ENCODE measurements around the gene CYP2J2. TPM values are rescaled to one million over a fixed set of nuclear protein-coding genes. Genes with fewer than 3 reads are reported as not detected.

Gene CYP2J2
- polyA plus RNA-seq, 2 of the 4 experiments (the other 2 are of a cell fraction): 0.09 to 0.13 TPM

DNA sequence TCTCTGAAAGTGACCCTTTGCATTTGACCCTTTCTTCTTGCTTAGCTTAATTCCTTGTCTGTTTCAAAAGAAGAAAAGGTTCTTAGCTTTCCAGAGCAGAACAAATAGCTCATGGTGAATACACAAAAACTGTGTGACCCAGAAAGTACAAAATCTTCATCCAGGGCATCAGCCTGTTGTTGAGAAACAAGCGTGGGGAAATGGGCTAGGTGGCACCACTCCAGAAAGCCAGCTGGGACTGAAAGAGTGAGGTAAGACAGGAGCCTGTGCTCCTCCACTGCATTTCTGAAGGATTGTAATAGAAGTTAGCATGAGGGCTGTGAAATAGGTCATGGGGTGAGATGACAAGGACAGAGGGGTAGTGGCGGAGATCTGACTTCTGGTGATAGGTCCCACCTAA, 45.8 kb downstream of the CYP2J2 start:
- H3K4me2 ChIP-seq: no peak overlapping the region

DNA sequence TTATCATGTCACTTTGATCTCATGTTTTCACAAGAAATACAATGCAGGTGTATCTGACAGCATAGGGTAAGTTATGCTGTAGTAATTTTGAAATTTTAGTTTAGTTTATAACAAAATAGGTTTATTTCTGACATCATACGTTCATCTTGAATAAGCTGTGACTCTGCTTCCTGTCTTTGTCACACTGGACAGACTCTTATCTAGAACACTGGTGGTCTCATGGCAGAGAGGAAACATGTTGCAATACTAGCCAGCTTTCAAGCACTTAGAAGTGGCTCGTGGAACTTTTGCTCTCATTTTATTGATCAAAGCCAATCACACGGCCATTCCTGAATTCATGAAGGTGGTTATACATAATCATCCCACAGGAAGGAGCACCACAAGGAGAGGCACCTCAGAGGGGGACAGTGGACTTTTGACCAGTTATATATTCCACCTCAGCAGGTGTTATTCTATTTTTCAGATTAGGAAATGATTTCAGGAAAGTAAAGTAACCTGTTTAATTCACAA, 46.5 kb downstream of the CYP2J2 start:
- POLR2A ChIA-PET: no interaction called here
- CTCF ChIA-PET: interaction anchor here (0.5 to 3.4 kb wide), 2 partner anchors 67 to 1364 kb away, joined by 3 to 18 read pairs; no protein-coding TSS in a partner anchor
- DNase-seq (ENCODE audit: low read depth in 1 of 2, low spot score in 1 of 2) (no peak), FAIRE-seq (no peak), ATAC-seq (no peak)
- no peak for TF ChIP-seq TP53 (CRISPR knock-in tag; IDR thresholded peaks at IDR 0.05)
- no peak for TF ChIP-seq RAD21 (conservative IDR thresholded peaks at IDR 0.05 in 1 of 2, IDR thresholded peaks at IDR 0.05 in 1 of 2)
- TF ChIP-seq ZSCAN20 (CRISPR knock-in tag; IDR thresholded peaks at IDR 0.05): no peak
- TF ChIP-seq, protein P1, sequence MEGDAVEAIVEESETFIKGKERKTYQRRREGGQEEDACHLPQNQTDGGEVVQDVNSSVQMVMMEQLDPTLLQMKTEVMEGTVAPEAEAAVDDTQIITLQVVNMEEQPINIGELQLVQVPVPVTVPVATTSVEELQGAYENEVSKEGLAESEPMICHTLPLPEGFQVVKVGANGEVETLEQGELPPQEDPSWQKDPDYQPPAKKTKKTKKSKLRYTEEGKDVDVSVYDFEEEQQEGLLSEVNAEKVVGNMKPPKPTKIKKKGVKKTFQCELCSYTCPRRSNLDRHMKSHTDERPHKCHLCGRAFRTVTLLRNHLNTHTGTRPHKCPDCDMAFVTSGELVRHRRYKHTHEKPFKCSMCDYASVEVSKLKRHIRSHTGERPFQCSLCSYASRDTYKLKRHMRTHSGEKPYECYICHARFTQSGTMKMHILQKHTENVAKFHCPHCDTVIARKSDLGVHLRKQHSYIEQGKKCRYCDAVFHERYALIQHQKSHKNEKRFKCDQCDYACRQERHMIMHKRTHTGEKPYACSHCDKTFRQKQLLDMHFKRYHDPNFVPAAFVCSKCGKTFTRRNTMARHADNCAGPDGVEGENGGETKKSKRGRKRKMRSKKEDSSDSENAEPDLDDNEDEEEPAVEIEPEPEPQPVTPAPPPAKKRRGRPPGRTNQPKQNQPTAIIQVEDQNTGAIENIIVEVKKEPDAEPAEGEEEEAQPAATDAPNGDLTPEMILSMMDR (IDR thresholded peaks at IDR 0.05): no peak
- no peak for TF ChIP-seq RNF2 (IDR thresholded peaks at IDR 0.05; ENCODE audit: borderline replicate concordance, low read depth)
- no peak for TF ChIP-seq SREBF2 (IDR thresholded peaks at IDR 0.05)
- TF ChIP-seq NFE2L2 (conservative IDR thresholded peaks at IDR 0.05; ENCODE audit: low read length): no peak
- TF ChIP-seq MYC (IDR thresholded peaks at IDR 0.05; ENCODE audit: borderline replicate concordance, low read length): no peak
- TF ChIP-seq, protein P2, sequence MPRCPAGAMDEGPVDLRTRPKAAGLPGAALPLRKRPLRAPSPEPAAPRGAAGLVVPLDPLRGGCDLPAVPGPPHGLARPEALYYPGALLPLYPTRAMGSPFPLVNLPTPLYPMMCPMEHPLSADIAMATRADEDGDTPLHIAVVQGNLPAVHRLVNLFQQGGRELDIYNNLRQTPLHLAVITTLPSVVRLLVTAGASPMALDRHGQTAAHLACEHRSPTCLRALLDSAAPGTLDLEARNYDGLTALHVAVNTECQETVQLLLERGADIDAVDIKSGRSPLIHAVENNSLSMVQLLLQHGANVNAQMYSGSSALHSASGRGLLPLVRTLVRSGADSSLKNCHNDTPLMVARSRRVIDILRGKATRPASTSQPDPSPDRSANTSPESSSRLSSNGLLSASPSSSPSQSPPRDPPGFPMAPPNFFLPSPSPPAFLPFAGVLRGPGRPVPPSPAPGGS (IDR thresholded peaks at IDR 0.05): no peak
- no peak for TF ChIP-seq JUN (IDR thresholded peaks at IDR 0.05)
- no peak for TF ChIP-seq RCOR1 (IDR thresholded peaks at IDR 0.05; ENCODE audit: low read depth, low read length)
- TF ChIP-seq TFCP2L1 (CRISPR knock-in tag; IDR thresholded peaks at IDR 0.05): no peak
- TF ChIP-seq EP300 (IDR thresholded peaks at IDR 0.05): no peak
- TF ChIP-seq, protein P3, sequence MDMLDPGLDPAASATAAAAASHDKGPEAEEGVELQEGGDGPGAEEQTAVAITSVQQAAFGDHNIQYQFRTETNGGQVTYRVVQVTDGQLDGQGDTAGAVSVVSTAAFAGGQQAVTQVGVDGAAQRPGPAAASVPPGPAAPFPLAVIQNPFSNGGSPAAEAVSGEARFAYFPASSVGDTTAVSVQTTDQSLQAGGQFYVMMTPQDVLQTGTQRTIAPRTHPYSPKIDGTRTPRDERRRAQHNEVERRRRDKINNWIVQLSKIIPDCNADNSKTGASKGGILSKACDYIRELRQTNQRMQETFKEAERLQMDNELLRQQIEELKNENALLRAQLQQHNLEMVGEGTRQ (IDR thresholded peaks at IDR 0.05): no peak
- no peak for TF ChIP-seq ZC3H11A (IDR thresholded peaks at IDR 0.05)
- TF ChIP-seq CBX2 (IDR thresholded peaks at IDR 0.05; ENCODE audit: borderline replicate concordance, low read depth): no peak
- no peak overlapping the region for H3K4me2 ChIP-seq
- no peaks in the 10 kb centered on the region for H3K9me3 ChIP-seq
- 45% methylated on average over 3 of the region's 3 CpGs for WGBS (ENCODE audit: missing lambda C conversion rate)
- no peak overlapping the region for H3K27ac ChIP-seq
- no peaks in the 10 kb centered on the region for H3K4me1 ChIP-seq
- no peak overlapping the region for H3K4me3 ChIP-seq

More for the DNA sequence above, 45.8 kb downstream of the CYP2J2 start:
- TF ChIP-seq, protein P4, sequence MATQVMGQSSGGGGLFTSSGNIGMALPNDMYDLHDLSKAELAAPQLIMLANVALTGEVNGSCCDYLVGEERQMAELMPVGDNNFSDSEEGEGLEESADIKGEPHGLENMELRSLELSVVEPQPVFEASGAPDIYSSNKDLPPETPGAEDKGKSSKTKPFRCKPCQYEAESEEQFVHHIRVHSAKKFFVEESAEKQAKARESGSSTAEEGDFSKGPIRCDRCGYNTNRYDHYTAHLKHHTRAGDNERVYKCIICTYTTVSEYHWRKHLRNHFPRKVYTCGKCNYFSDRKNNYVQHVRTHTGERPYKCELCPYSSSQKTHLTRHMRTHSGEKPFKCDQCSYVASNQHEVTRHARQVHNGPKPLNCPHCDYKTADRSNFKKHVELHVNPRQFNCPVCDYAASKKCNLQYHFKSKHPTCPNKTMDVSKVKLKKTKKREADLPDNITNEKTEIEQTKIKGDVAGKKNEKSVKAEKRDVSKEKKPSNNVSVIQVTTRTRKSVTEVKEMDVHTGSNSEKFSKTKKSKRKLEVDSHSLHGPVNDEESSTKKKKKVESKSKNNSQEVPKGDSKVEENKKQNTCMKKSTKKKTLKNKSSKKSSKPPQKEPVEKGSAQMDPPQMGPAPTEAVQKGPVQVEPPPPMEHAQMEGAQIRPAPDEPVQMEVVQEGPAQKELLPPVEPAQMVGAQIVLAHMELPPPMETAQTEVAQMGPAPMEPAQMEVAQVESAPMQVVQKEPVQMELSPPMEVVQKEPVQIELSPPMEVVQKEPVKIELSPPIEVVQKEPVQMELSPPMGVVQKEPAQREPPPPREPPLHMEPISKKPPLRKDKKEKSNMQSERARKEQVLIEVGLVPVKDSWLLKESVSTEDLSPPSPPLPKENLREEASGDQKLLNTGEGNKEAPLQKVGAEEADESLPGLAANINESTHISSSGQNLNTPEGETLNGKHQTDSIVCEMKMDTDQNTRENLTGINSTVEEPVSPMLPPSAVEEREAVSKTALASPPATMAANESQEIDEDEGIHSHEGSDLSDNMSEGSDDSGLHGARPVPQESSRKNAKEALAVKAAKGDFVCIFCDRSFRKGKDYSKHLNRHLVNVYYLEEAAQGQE (IDR thresholded peaks at IDR 0.05): no peak
- TF ChIP-seq FOSB (CRISPR knock-in tag; IDR thresholded peaks at IDR 0.05) (no peak), POLR2AphosphoS2 (conservative IDR thresholded peaks at IDR 0.05; ENCODE audit: low read length) (no peak), FOSL2 (IDR thresholded peaks at IDR 0.05) (no peak), FOSL2 (CRISPR knock-in tag; IDR thresholded peaks at IDR 0.05) (no peak), EHF (CRISPR knock-in tag; IDR thresholded peaks at IDR 0.05) (no peak), SREBF2 (IDR thresholded peaks at IDR 0.05) (no peak), CHD4 (IDR thresholded peaks at IDR 0.05; ENCODE audit: borderline replicate concordance) (no peak), NFE2L2 (conservative IDR thresholded peaks at IDR 0.05; ENCODE audit: low read length) (no peak), ESRRA (IDR thresholded peaks at IDR 0.05; ENCODE audit: borderline replicate concordance, low read length) (no peak), JUN (IDR thresholded peaks at IDR 0.05) (no peak), JUNB (IDR thresholded peaks at IDR 0.05) (no peak), PHF8 (IDR thresholded peaks at IDR 0.05; ENCODE audit: borderline replicate concordance, low read depth) (no peak), BHLHE40 (IDR thresholded peaks at IDR 0.05; ENCODE audit: low read depth, low read length) (no peak), RAD21 (conservative IDR thresholded peaks at IDR 0.05 in 1 of 2, IDR thresholded peaks at IDR 0.05 in 1 of 2) (no peak), NR3C1 (IDR thresholded peaks at IDR 0.05) (no peak), ZC3H11A (IDR thresholded peaks at IDR 0.05) (no peak)
- TF ChIP-seq, protein P2 (IDR thresholded peaks at IDR 0.05): no peak
- Histone ChIP-seq H3K9me3 (no peaks in the 10 kb centered on the region), H3K4me3 (no peak overlapping the region), H3K27ac (no peak overlapping the region), H3K4me1 (no peaks in the 10 kb centered on the region)
- ATAC-seq (no peak), FAIRE-seq (no peak), DNase-seq (ENCODE audit: low read depth in 1 of 2, low spot score in 1 of 2) (no peak)
- ChIA-PET CTCF (interaction anchor here (0.5 to 3.4 kb wide), 2 partner anchors 66 to 1365 kb away, joined by 3 to 18 read pairs; no protein-coding TSS in a partner anchor), POLR2A (no interaction called here)
- WGBS (ENCODE audit: missing lambda C conversion rate): 72% methylated on average over 2 of the region's 2 CpGs
